ENCODE measurements around the gene ACTRT2. TPM values are rescaled to one million over a fixed set of nuclear protein-coding genes. Genes with fewer than 3 reads are reported as not detected.

The ACTRT2 gene
- total RNA-seq, 1 experiment from 2014 or later, result not detected

DNA sequence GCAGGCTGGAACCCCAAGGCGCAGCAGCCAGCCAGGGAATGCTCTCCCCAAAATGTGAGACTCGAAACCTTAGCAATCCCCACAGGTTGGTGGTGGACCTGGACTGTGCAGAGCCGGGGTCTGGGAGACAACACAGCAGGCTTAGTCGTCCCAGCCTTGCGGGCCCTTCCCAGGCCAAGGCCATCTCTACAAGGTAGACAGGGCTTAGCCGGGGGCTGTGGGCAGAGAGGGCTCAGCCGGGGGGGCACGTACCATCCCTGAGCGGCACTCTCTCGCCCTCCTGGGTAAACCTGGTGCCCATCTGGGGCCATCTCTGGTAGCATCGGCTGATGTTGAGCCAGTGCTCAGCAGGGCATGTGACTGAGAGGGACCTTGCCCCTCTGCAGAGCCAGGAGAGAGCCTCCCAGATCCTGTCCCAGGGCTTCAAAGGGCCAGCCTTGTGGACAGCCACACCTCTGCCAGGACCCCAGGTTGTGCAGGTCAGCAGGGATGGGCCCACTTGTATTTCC, 2.2 kb upstream of the ACTRT2 start:
- no peak overlapping the region for H2BK120ac ChIP-seq (ENCODE audit: low read depth, low read length, poor library complexity, severe bottlenecking)
- peaks cover 8 to 43% of the 10 kb centered on the region in 2 experiments; a peak in 4 of 5 replicates for H3K9me3 Mint-ChIP-seq
- peaks cover 0 to 16% of the 10 kb centered on the region in 2 experiments; a peak in 2 of 4 replicates for H3K4me1 Mint-ChIP-seq

More for the DNA sequence above, 2.2 kb upstream of the ACTRT2 start:
- TF ChIP-seq CTCF (conservative IDR thresholded peaks at IDR 0.05), result no peak
- no peak overlapping the region for H4K8ac ChIP-seq (replicated peaks; ENCODE audit: insufficient read length, low read depth, low read length)
- H2BK5ac ChIP-seq (ENCODE audit: insufficient read length, low read length), result no peak overlapping the region
- peaks cover 3% of the 10 kb centered on the region for H3K27me3 Mint-ChIP-seq (ENCODE audit: low read depth)
- no peaks in the 10 kb centered on the region for H3K27me3 ChIP-seq (ENCODE audit: insufficient read depth, low read length)
- no peak overlapping the region for H3K27ac ChIP-seq (ENCODE audit: insufficient read length, low read depth, low read length)
- no peak overlapping the region for H2AK5ac ChIP-seq (ENCODE audit: insufficient read length, low read length)
- no peaks in the 10 kb centered on the region for H4K20me1 ChIP-seq (ENCODE audit: control insufficient read depth, insufficient read depth, insufficient read length)
- H3K18ac ChIP-seq (ENCODE audit: insufficient read length, low read depth, low read length), result no peak overlapping the region
- no peak overlapping the region for H3K4me3 Mint-ChIP-seq
- no peak overlapping the region for H2BK15ac ChIP-seq (ENCODE audit: low read depth, low read length)
- H3T11ph ChIP-seq (ENCODE audit: low read length), result no peak overlapping the region
- no peak overlapping the region for H4K5ac ChIP-seq (ENCODE audit: insufficient read length, low read depth, low read length)
- H3K79me1 ChIP-seq (ENCODE audit: insufficient read depth, low read depth, low read length, poor library complexity, severe bottlenecking), result no peaks in the 10 kb centered on the region
- H3K36me3 Mint-ChIP-seq (ENCODE audit: insufficient read depth in 1 of 3, low read depth in 3 of 3), result peaks cover 0 to 21% (median 2%) of the 10 kb centered on the region in 3 experiments; a peak in 4 of 7 replicates
- no peak overlapping the region for H3K14ac ChIP-seq (ENCODE audit: insufficient read depth, low read length)
- H3K4me2 ChIP-seq (ENCODE audit: insufficient read depth, insufficient read length, low read length), result no peak overlapping the region
- no peak overlapping the region for H3K9ac ChIP-seq (ENCODE audit: extremely low read depth, insufficient read length, low read length)
- H3K23me2 ChIP-seq (ENCODE audit: insufficient read length, low read depth, low read length, poor library complexity, severe bottlenecking), result no peaks in the 10 kb centered on the region
- WGBS (ENCODE audit: extremely low coverage, insufficient read length, low lambda C conversion rate), result no CpG with 5 or more reads among the region's 11 CpGs
- no peak for DNase-seq
- peaks cover 17% of the 10 kb centered on the region for H3K9me3 ChIP-seq (ENCODE audit: control insufficient read depth, low read depth, low read length)
- no peak overlapping the region for H2AFZ ChIP-seq (ENCODE audit: low read length)
- H3K27ac Mint-ChIP-seq, result no peak overlapping the region
- H3K79me2 ChIP-seq (ENCODE audit: insufficient read depth, low read length), result no peaks in the 10 kb centered on the region
- H2BK20ac ChIP-seq (ENCODE audit: low read depth, low read length, poor library complexity, severe bottlenecking), result no peak overlapping the region
- no peak overlapping the region for H3K23ac ChIP-seq (ENCODE audit: insufficient read length, low read depth, low read length)
- H4K91ac ChIP-seq (ENCODE audit: insufficient read length, low read depth, low read length), result no peak overlapping the region
- no peaks in the 10 kb centered on the region for H3K4me1 ChIP-seq (ENCODE audit: insufficient read depth, low read length)
- H3K4ac ChIP-seq (ENCODE audit: low read depth, low read length), result no peak overlapping the region
- no peak overlapping the region for H2BK12ac ChIP-seq (ENCODE audit: insufficient read length, low read depth, low read length)
- no peak overlapping the region for H3K56ac ChIP-seq (ENCODE audit: insufficient read length, low read depth, low read length)
